CD14-positive monocyte (primary cell): ENCODE data around the gene B4GALT6. TPM values are rescaled to one million over a fixed set of nuclear protein-coding genes. Genes with fewer than 3 reads are reported as not detected.

Experiments used
- DNase-seq, 3 donors: peaks; one replicate each; pipeline ENCODE4 v3.0.0-alpha.2; 2011 to 2022
- H2AFZ ChIP-seq: 2 replicates; pipeline ENCODE4 v1.6.0; 2012; ENCODE audit warnings: mild to moderate bottlenecking, low read depth, low read length, inconsistent platforms; ENCODE audit not compliant: insufficient read depth, poor library complexity, severe bottlenecking
- H3K27ac ChIP-seq, 2 donors: 1 replicate in 1 of 2; 2 replicates in 1 of 2; pipeline ENCODE4 v1.5.1; 2012 to 2013; ENCODE audit warnings: low read length in 2 of 2, control low read depth in 1 of 2, inconsistent platforms in 1 of 2, low read depth in 1 of 2, mild to moderate bottlenecking in 1 of 2
- H3K27me3 ChIP-seq, 2 donors: one replicate each; pipeline versions ENCODE4 v1.6.0 to v1.6.1; 2011 to 2013; ENCODE audit warnings: low read length in 2 of 2; ENCODE audit not compliant: control insufficient read depth in 2 of 2, insufficient read depth in 2 of 2
- H3K36me3 ChIP-seq, 2 donors: replicated peaks in 1 of 2; 1 replicate in 1 of 2; 2 replicates in 1 of 2; pipeline versions ENCODE4 v1.5.1 to v1.6.1; 2012 to 2013; ENCODE audit warnings: low read length in 2 of 2, control low read depth in 1 of 2, inconsistent platforms in 1 of 2, mild to moderate bottlenecking in 1 of 2; ENCODE audit not compliant: insufficient read depth in 2 of 2, control insufficient read depth in 1 of 2
- H3K4me1 ChIP-seq, 2 donors: 1 replicate in 1 of 2; 2 replicates in 1 of 2; pipeline versions ENCODE4 v1.5.1 to v1.6.1; 2012 to 2013; ENCODE audit warnings: low read length in 2 of 2, control low read depth in 1 of 2, inconsistent platforms in 1 of 2, mild to moderate bottlenecking in 1 of 2, moderate library complexity in 1 of 2; ENCODE audit not compliant: insufficient read depth in 2 of 2, control insufficient read depth in 1 of 2
- H3K4me2 ChIP-seq: replicated peaks from 2 replicates; pipeline ENCODE3; 2012; ENCODE audit warnings: low read length, moderate library complexity, mild to moderate bottlenecking; ENCODE audit not compliant: poor library complexity, severe bottlenecking; ENCODE audit errors: extremely low read depth
- H3K4me3 ChIP-seq, 3 experiments: fragments of 200-600 bp in 1 of 3; sonication (generic) in 1 of 3; replicated peaks in 1 of 3; 1 replicate in 2 of 3; 2 replicates in 1 of 3; pipeline ENCODE4 v1.5.1; 2011 to 2013; ENCODE audit warnings: low read length in 3 of 3, mild to moderate bottlenecking in 3 of 3, control low read depth in 2 of 3, low read depth in 2 of 3, inconsistent platforms in 1 of 3, moderate library complexity in 1 of 3
- H3K79me2 ChIP-seq: 2 replicates; pipeline ENCODE4 v1.6.0; 2012; ENCODE audit warnings: mild to moderate bottlenecking, control low read depth, inconsistent platforms, low read length, moderate library complexity; ENCODE audit not compliant: insufficient read depth
- H3K9ac ChIP-seq: 2 replicates; pipeline ENCODE4 v1.6.0; 2017; ENCODE audit warnings: low read length, mild to moderate bottlenecking; ENCODE audit not compliant: insufficient read depth, poor library complexity, severe bottlenecking
- H3K9me3 ChIP-seq, 2 donors: replicated peaks in 1 of 2; 1 replicate in 1 of 2; 2 replicates in 1 of 2; pipeline versions ENCODE4 v1.5.1 to v1.6.1; 2012 to 2013; ENCODE audit warnings: low read length in 2 of 2, control low read depth in 1 of 2; ENCODE audit not compliant: control insufficient read depth in 1 of 2, insufficient read depth in 1 of 2
- H4K20me1 ChIP-seq: 2 replicates; pipeline ENCODE4 v1.6.0; 2012; ENCODE audit warnings: mild to moderate bottlenecking, low read length, control low read depth, moderate library complexity; ENCODE audit not compliant: insufficient read depth
- H3K27ac Mint-ChIP-seq, 7 donors: one replicate each; pipeline ENCODE4 v1.8.0; 2020; ENCODE audit warnings: mild to moderate bottlenecking in 7 of 7, mixed read lengths in 7 of 7, moderate library complexity in 6 of 7, inconsistent platforms in 2 of 7
- H3K27me3 Mint-ChIP-seq, 3 donors: one replicate each; pipeline ENCODE4 v1.8.0; 2021 to 2022; ENCODE audit warnings: low read depth in 3 of 3, mild to moderate bottlenecking in 3 of 3, mixed read lengths in 3 of 3, moderate library complexity in 3 of 3, inconsistent platforms in 1 of 3
- H3K36me3 Mint-ChIP-seq, 2 donors: one replicate each; pipeline ENCODE4 v1.8.0; 2020; ENCODE audit warnings: mixed read lengths in 2 of 2, inconsistent platforms in 1 of 2, mild to moderate bottlenecking in 1 of 2
- H3K4me1 Mint-ChIP-seq: one replicate; pipeline ENCODE4 v1.8.0; 2020; ENCODE audit warnings: mild to moderate bottlenecking, mixed read lengths
- H3K4me3 Mint-ChIP-seq, 2 donors: one replicate each; pipeline ENCODE4 v1.8.0; 2020; ENCODE audit warnings: mild to moderate bottlenecking in 2 of 2, mixed read lengths in 2 of 2, moderate library complexity in 1 of 2
- H3K9me3 Mint-ChIP-seq, 7 donors: one replicate each; pipeline ENCODE4 v1.8.0; 2020 to 2022; ENCODE audit warnings: mixed read lengths in 7 of 7, mild to moderate bottlenecking in 6 of 7, moderate library complexity in 6 of 7, inconsistent platforms in 2 of 7
- WGBS: methylation state at CpG from one replicate; pipeline ENCODE4 v1.1.5; 2013; ENCODE audit warnings: missing lambda C conversion rate; ENCODE audit not compliant: insufficient coverage; 5-methylcytosine and 5-hydroxymethylcytosine counted together
- intact Hi-C, 2 donors: fragments of 100-400 bp; cut with micrococcal nuclease; formaldehyde crosslinking; loops; one replicate each; pipeline versions ENCODE4 v1.15.0 to v1.15.1; 2023
- polyA plus RNA-seq, 3 donors: library from polyadenylated mRNA; depleted of rRNA in 1 of 3; unstranded in 2 of 3; stranded (reverse) in 1 of 3; fragments of 300-500 nt in 2 of 3; fragments of >200 nt in 1 of 3; fragmentation: Illumina TruSeq in 2 of 3; gene quantifications; 1 replicate in 2 of 3; 2 replicates in 1 of 3; pipeline ENCODE4 v1.2.3, GENCODE V29; 2012 to 2021
- TF ChIP-seq, protein P1 (sequence below): fragments of 200-600 bp; IDR thresholded peaks from one replicate; pipeline ENCODE4 v1.8.0; 2022; ENCODE audit warnings: antibody characterized with exemption, mild to moderate bottlenecking

B4GALT6 gene
- polyA plus RNA-seq, 3 donors: 0.09 to 0.68 (median 0.12) TPM

DNA sequence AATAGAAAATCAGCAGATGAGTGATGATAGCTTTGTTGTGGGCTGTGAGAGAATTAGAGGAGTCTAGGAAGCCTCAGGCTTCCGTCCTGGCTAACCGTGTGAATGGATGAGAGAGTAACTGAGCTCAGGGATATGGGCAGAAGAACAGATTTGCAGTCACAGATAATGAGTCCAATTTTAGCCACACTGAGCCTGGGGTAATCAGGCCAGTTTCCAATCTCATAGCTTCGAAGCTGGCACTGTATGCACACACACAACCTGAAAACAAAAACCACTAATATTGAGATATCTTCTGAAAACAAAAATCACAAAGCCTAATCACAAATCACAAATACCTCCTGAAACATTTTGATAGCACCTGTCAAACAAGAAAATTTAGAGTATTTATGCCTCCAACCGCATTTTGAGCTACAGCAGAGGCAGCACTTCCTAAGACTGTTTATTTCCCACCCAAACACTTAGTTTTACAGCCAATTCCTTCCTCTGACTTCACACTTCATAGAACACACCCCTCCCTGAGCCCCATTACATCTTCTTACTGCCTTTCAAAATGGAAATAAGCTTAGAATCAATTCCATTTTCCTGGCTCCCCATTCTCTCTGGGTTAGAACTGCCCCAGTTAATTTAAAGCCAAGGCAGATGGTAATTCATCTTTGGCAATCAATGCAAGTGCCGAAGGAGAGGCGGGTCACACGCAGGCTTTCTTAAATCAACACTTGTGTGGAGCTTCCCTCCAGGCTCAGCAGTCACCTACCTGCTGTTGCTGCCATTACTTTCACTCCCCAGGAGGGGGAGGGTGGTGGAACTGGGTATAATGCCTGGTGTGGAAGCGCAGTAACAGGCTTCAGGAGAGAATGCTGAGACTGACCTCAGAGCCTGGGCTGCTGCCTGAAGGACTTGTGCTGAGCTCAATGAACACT lies 73.8 kb downstream of the B4GALT6 start:
- no peak overlapping the region for H2AFZ ChIP-seq
- no peak overlapping the region for H3K27ac ChIP-seq
- H3K4me1 ChIP-seq: no peaks in the 10 kb centered on the region
- no peaks in the 10 kb centered on the region for H3K79me2 ChIP-seq
- no peaks in the 10 kb centered on the region for H3K9me3 ChIP-seq
- no peaks in the 10 kb centered on the region for H4K20me1 ChIP-seq
- no peaks in the 10 kb centered on the region for H3K36me3 ChIP-seq
- H3K27me3 ChIP-seq: no peaks in the 10 kb centered on the region
- TF ChIP-seq, protein P1, sequence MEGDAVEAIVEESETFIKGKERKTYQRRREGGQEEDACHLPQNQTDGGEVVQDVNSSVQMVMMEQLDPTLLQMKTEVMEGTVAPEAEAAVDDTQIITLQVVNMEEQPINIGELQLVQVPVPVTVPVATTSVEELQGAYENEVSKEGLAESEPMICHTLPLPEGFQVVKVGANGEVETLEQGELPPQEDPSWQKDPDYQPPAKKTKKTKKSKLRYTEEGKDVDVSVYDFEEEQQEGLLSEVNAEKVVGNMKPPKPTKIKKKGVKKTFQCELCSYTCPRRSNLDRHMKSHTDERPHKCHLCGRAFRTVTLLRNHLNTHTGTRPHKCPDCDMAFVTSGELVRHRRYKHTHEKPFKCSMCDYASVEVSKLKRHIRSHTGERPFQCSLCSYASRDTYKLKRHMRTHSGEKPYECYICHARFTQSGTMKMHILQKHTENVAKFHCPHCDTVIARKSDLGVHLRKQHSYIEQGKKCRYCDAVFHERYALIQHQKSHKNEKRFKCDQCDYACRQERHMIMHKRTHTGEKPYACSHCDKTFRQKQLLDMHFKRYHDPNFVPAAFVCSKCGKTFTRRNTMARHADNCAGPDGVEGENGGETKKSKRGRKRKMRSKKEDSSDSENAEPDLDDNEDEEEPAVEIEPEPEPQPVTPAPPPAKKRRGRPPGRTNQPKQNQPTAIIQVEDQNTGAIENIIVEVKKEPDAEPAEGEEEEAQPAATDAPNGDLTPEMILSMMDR: no peak
- Mint-ChIP-seq H3K36me3 (no peaks in the 10 kb centered on the region), H3K4me3 (no peak overlapping the region), H3K4me1 (no peaks in the 10 kb centered on the region), H3K27ac (no peak overlapping the region), H3K9me3 (no peaks in the 10 kb centered on the region), H3K27me3 (peaks cover 0 to 4% (median 2%) of the 10 kb centered on the region in 3 donors)
- intact Hi-C loops: no loop called here
- WGBS: 66% methylated on average over 7 of the region's 8 CpGs
- DNase-seq: no peak
- no peak overlapping the region for H3K4me3 ChIP-seq
- H3K4me2 ChIP-seq: no peak overlapping the region
- H3K9ac ChIP-seq: no peak overlapping the region

DNA sequence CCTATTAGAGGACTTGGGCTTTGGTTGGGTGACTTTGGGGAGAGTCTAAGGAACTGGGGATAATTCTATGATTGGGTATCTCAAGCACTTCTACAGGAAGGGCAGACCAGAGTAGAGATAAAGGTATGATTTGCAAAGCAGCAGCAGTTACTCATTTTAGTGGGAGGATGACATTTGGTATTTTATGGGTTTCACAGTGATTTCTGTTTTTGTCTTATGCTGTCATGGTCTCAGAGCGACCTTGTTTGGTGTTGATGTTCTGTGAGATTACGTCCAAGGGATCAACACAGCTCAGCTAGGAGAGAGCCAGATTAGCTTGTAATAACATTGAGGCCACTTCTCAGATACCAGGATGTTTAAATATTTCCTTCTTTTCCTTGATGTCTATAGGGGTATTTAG lies 74.5 kb downstream of the B4GALT6 start:
- TF ChIP-seq, protein P1: no peak
- Histone ChIP-seq H2AFZ (no peak overlapping the region), H3K9me3 (no peaks in the 10 kb centered on the region), H3K9ac (no peak overlapping the region), H3K36me3 (no peaks in the 10 kb centered on the region), H3K4me1 (no peaks in the 10 kb centered on the region), H3K4me3 (no peak overlapping the region), H3K79me2 (no peaks in the 10 kb centered on the region), H3K27me3 (no peaks in the 10 kb centered on the region), H4K20me1 (no peaks in the 10 kb centered on the region), H3K4me2 (no peak overlapping the region), H3K27ac (no peak overlapping the region)
- Mint-ChIP-seq H3K9me3 (peaks cover 0 to 2% (median 0%) of the 10 kb centered on the region in 7 donors), H3K27ac (no peak overlapping the region), H3K4me3 (no peak overlapping the region), H3K36me3 (no peaks in the 10 kb centered on the region), H3K27me3 (peaks cover 0 to 4% (median 2%) of the 10 kb centered on the region in 3 donors), H3K4me1 (no peaks in the 10 kb centered on the region)
- 78% methylated on average over 2 of the region's 2 CpGs for WGBS
- intact Hi-C loops: no loop called here
- DNase-seq: no peak
